Ovary (tissue), 3 donors: ENCODE measurements around the gene YIPF4.

ENCODE experiments used
- CTCF ChIP-seq, 3 donors: fragments of 450-650 bp in 2 of 3; fragments of 200-600 bp in 1 of 3; IDR thresholded peaks; one replicate each; pipeline versions ENCODE4 v1.5.1 to v1.8.0; 2016 to 2022; ENCODE audit warnings: antibody characterized with exemption in 3 of 3, mild to moderate bottlenecking in 1 of 3
- POLR2A ChIP-seq: fragments of 450-650 bp; IDR thresholded peaks from one replicate; pipeline ENCODE4 v1.6.1; 2017; ENCODE audit warnings: antibody characterized with exemption, mild to moderate bottlenecking, moderate library complexity
- donor health status: DM: no; HTN: no; CAD: no.

- TF ChIP-seq CTCF (IDR thresholded peaks at IDR 0.05) (no peak), POLR2A (no peak)
Measured at GRCh38 chr2:32249731-32250236, 27.9 kb upstream of the YIPF4 start.
